CMK (cell line): Measurements from ENCODE around the gene DCANP1.
"Not testable (repeated sequence)": the region's sequence is repeated elsewhere in the genome, so short reads cannot be mapped to it uniquely, and the experiment has no call there.

ENCODE experiments used
- DNase-seq: peaks from one replicate; pipeline ENCODE4 v3.0.0-alpha.2; 2010; ENCODE audit warnings: low read depth

DCANP1 gene, protein sequence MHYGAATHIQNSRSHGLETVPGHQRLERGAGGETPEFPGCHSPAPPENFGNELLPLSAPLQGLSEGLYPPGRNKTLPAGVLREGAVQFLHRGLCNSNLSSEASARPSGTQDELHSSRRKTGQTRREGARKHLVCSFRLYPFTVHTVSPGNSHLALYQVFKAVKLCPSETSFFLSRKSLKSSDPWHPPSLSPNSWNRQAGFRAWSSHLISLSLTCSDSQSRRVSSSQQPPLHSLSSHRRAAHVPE

GRCh38 chr5:135447298-135447929, at the start of gene DCANP1:
DCANP1 (minus strand) TSS chr5:135447348; CDS start chr5:135447108, 240 bp downstream.
- no peak for DNase-seq

DNA sequence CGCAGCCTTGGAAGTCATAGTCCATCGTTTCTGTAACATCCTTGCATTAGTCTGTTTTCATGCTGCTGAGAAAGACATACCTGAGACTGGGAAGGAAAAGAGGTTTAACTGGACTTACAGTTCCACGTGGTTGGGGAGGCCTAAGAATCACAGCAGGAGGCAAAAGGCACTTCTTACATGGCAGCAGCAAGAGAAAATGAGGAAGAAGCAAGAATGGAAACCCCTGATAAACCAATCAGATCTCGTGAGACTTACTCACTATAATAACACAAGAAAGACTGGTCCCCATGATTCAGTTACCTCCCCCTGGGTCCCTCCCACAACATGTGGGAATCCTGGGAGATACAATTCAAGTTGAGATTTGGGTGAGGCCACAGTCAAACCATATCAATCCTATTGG, 48.4 kb upstream of the DCANP1 start:
- DNase-seq, result not testable (repeated sequence)

GRCh38 chr5:135494196-135494595, 47.0 kb upstream of the DCANP1 start:
- no peak for DNase-seq

DNA sequence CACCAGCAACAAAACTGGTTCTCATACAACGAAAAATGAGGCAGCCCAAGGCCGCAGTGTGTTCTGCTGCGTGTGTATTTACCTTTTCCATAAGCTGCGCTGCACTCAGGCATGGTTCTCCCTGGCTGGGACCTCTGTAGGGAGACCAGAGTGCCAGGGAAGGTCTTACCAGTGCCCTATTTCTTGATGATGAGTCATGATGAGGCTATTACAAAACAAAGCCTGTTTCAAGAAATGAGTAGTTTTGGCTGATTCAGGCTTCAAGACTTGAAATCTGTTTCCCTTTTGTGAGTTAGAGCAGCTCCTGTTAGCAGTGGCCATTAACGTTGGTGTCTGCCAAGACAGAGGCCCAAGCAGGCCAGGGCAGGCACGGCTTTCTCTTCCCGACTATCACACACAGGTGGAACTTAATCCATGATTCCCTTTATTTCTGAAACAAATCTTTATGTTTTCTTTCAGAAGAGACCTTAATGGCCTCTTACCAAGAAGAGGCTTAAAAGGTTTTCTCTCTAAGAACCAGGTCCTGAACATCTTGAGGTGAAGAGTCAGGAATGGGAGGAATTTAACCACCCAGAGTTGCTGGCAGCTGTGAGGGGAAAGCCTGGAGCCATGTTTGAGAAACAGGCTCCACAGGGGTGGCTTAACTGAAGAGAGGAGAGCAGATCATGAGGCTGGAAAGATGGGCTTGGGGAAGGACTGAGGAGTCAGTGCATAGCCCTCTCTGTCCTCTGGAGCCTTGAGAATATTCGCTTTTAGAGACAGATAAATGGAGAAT, 46.4 kb upstream of the DCANP1 start:
- no peak for DNase-seq

- no peak for DNase-seq
Observed at GRCh38 chr5:135492319-135492626, 45.1 kb upstream of the DCANP1 start.

GRCh38 chr5:135491552-135492318, 44.6 kb upstream of the DCANP1 start:
- no peak for DNase-seq

DNA sequence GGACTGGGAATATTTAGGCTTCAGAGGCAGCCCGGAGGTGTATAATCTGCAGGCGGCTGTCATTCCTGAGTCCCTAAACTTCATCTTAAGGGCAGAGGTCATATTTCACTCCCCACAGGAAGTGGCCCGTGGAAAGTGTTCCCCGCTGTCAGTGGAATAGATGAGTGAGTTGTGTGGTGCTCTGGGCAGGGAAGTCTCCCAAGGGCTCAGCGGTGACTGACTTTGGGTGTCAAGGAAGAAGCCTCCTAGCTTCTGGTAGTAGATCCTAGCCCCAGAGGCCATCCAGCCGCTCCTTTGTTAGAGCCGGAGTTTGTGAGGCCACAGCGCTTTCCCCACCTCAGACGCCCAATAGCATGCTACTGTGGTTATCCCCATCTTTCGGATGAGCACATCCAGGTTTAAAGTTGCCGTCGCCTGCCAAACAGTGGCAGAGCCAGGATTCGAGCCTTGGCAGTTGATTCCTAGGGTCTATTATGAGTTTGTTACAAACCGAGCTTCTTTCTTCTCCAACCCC, 43.9 kb upstream of the DCANP1 start:
- no peak for DNase-seq

GRCh38 chr5:135490245-135491037, 43.3 kb upstream of the DCANP1 start:
- DNase-seq, result no peak

- DNase-seq, result no peak
Observed at GRCh38 chr5:135489466-135490244, 42.5 kb upstream of the DCANP1 start.

GRCh38 chr5:135488727-135489465, 41.7 kb upstream of the DCANP1 start:
- DNase-seq, result no peak

DNA sequence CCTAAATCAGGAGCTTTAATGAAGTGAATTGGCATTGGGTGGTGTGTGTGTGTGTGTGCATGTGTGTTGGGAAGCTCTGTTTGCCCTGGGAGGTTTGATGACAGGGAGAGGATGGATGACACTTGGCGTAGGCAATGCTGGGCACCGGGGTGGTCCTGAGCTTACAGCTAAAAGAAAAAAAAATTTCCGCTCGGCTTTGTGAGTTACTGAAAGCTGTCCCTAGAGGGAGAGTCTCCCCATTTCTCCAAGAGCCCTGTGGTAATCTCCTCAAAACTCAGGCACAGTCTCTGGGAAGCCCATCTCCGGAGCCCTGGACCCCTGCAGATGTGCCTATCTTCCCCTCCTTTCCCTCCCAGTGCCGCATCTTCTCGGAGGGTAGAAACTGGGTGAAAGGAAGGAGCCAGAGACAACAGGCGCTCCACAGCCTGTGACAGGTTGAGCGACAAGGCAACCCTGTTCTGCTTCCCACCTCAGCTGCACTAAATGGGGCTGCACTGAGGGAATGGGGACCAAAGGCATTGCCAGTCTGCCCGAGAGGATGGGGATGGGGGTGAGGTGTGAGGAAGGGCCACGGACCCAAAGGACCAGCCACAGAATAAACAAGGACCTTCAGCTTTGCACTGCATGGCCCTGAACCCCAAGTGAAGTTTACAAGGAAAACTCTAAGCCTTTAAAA, 40.8 kb upstream of the DCANP1 start:
- no peak for DNase-seq

- DNase-seq, result no peak
Observed at GRCh38 chr5:135487037-135487395, 39.9 kb upstream of the DCANP1 start.

- DNase-seq, result no peak
Observed at GRCh38 chr5:135486131-135487036, 39.2 kb upstream of the DCANP1 start.

- DNase-seq, result no peak
Observed at GRCh38 chr5:135484674-135485086, 37.5 kb upstream of the DCANP1 start.

DNA sequence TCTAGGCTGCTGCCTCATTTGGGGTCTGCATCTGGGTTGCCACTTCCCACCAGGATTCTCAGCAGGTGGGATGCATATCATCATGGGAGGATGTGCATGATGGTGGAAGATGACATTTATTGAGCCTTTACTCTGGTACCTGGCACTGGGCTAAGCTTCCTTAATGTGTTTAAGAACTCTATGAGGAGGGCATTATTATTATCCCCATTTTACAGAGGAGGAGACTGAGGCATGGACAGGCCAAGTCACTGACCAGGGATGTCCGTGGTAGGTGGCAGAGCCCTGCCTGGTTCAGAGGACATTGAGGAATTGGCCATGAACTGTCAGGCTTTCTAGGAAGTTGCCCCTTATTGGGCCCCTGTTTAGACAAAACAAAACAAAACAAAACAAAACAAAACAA, 36.1 kb upstream of the DCANP1 start:
- DNase-seq, result no peak

GRCh38 chr5:135482381-135482933, 35.3 kb upstream of the DCANP1 start:
- DNase-seq, result peak; percentile 79

DNA sequence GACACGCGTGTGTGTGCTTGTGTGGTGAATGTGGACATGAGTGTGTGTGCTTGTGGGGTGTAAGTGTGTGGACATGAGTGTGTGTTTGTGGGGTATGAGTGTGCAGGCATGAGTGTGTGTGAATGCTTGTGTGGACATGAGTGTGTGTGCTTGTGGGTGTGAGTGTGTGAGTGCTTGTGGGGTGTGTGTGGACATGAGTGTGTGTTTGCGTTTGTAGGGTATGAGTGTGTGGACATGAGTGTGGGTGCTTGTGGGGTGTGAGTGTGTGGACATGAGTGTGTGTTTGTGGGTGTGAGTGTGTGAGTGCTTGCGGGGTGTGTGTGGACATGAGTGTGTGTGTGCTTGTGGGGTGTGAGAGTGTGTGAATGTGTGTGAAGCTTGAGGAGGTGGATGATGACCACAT, 34.8 kb upstream of the DCANP1 start:
- no peak for DNase-seq

DNA sequence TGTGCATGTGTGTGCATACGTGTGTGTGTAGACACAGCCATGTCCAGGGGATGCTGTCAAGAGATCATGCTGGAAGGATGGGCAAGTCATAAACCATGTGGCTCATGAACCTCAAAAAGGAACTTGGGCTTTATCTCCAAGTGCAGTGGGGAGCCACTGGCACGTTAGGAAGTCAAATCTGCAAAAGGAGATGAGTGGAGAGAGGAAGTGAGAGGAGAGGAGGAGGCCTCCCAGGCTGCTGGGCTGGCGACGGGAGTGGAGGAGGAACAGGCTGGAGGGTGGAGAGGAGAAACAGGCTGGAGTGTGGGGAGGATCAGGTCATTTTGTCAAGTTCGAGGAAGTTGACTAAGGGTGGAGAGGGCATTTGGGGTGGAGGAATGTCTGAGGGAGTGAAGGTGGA, 34.2 kb upstream of the DCANP1 start:
- peak; percentile 92 for DNase-seq
